Left hindlimb (tissue), 1 donor: ENCODE results near the gene PAN3.
"Not testable (repeated sequence)": the region's sequence is repeated elsewhere in the genome, so short reads cannot be mapped to it uniquely, and the experiment has no call there.

Experiments used
- DNase-seq: peaks from one replicate; pipeline ENCODE4 v3.0.0-alpha.2; 2018

PAN3 gene

GRCh38 chr13:28138012-28138755 lies at the start of gene PAN3:
Gene PAN3 (plus strand): TSS chr13:28138545. CDS start chr13:28138658, 113 bp downstream.
- DNase-seq, result peak; percentile 94

GRCh38 chr13:28089065-28089464 lies 49.3 kb upstream of the PAN3 start:
- no peak for DNase-seq

- DNase-seq, result no peak
Observed at GRCh38 chr13:28092431-28092830, 45.9 kb upstream of the PAN3 start.

- no peak for DNase-seq
Observed at GRCh38 chr13:28093881-28094280, 44.5 kb upstream of the PAN3 start.

GRCh38 chr13:28094306-28094705 lies 44.0 kb upstream of the PAN3 start:
- no peak for DNase-seq

GRCh38 chr13:28097503-28097902 lies 40.8 kb upstream of the PAN3 start:
- no peak for DNase-seq

- no peak for DNase-seq
Observed at GRCh38 chr13:28099396-28100149, 38.8 kb upstream of the PAN3 start.

GRCh38 chr13:28100150-28101121 lies 37.9 kb upstream of the PAN3 start, which contains the start of gene FLT3:
Gene FLT3 (minus strand): TSS chr13:28100576. CDS start chr13:28100510, 66 bp downstream.
- peak; percentile 35 for DNase-seq

GRCh38 chr13:28101886-28102285 lies 36.5 kb upstream of the PAN3 start:
- not testable (repeated sequence) for DNase-seq

GRCh38 chr13:28106976-28107375 lies 31.4 kb upstream of the PAN3 start:
- no peak for DNase-seq

- no peak for DNase-seq
Observed at GRCh38 chr13:28110414-28110813, 27.9 kb upstream of the PAN3 start.

- no peak for DNase-seq
Observed at GRCh38 chr13:28116736-28117135, 21.6 kb upstream of the PAN3 start.

- DNase-seq, result no peak
Observed at GRCh38 chr13:28117689-28118377, 20.5 kb upstream of the PAN3 start.

GRCh38 chr13:28120317-28120716 lies 18.0 kb upstream of the PAN3 start:
- DNase-seq, result no peak

GRCh38 chr13:28121224-28121623 lies 17.1 kb upstream of the PAN3 start:
- DNase-seq, result no peak

- DNase-seq, result no peak
Observed at GRCh38 chr13:28128030-28128429, 10.3 kb upstream of the PAN3 start.

- no peak for DNase-seq
Observed at GRCh38 chr13:28128926-28129325, 9.4 kb upstream of the PAN3 start.

- DNase-seq, result no peak
Observed at GRCh38 chr13:28129911-28130693, 8.2 kb upstream of the PAN3 start.

GRCh38 chr13:28131646-28132045 lies 6.7 kb upstream of the PAN3 start:
- DNase-seq, result no peak

GRCh38 chr13:28136916-28137315 lies 1.4 kb upstream of the PAN3 start:
- DNase-seq, result no peak

- DNase-seq, result no peak
Observed at GRCh38 chr13:28137596-28137995, 749 bp upstream of the PAN3 start.
